B cell (primary cell): ENCODE data around the gene HTR1B. TPM values are rescaled to one million over a fixed set of nuclear protein-coding genes. Genes with fewer than 3 reads are reported as not detected.

Source experiments
- ATAC-seq: fragments of 200-7000 bp; cut with Tn5 transposase; one replicate; pipeline ENCODE4 v1.10.0; 2021; ENCODE audit warnings: low read depth, mild to moderate bottlenecking, moderate number of reproducible peaks, moderate library complexity
- CTCF ChIA-PET: fragments of 350-600 bp; sonication (Branson Sonifier 250); formaldehyde crosslinking; loops from one replicate; lab custom pipeline; 2021; ENCODE audit warnings: antibody characterized with exemption, inconsistent platforms; lab: Charles Lee
- POLR2A ChIA-PET: fragments of 350-600 bp; sonication (Branson Sonifier 250); formaldehyde crosslinking; loops from one replicate; lab custom pipeline; 2021; ENCODE audit warnings: antibody characterized with exemption; lab: Charles Lee
- DNase-seq: peaks from one replicate; pipeline ENCODE4 v3.0.0; 2013
- H2AFZ ChIP-seq: 2 replicates; pipeline ENCODE4 v1.6.1; 2012; ENCODE audit warnings: mild to moderate bottlenecking, low read depth, low read length; ENCODE audit not compliant: insufficient read depth, poor library complexity, severe bottlenecking
- H3K27ac ChIP-seq, 2 donors: 1 replicate in 1 of 2; 2 replicates in 1 of 2; pipeline ENCODE4 v1.5.1; 2012 to 2013; ENCODE audit warnings: low read length in 2 of 2, mild to moderate bottlenecking in 2 of 2, moderate library complexity in 1 of 2
- H3K27me3 ChIP-seq, 4 experiments: fragments of 200-600 bp in 1 of 4; sonication (generic) in 1 of 4; replicated peaks in 1 of 4; 1 replicate in 2 of 4; 2 replicates in 2 of 4; pipeline versions ENCODE4 v1.6.1 to v1.7.0; 2013 to 2016; ENCODE audit warnings: low read length in 3 of 4, mild to moderate bottlenecking in 2 of 4, mixed read lengths in 1 of 4, moderate library complexity in 1 of 4; ENCODE audit not compliant: insufficient read depth in 4 of 4, control insufficient read depth in 3 of 4; ENCODE audit errors: control extremely low read depth in 1 of 4
- H3K36me3 ChIP-seq, 2 experiments: replicated peaks in 1 of 2; 1 replicate in 1 of 2; 2 replicates in 1 of 2; pipeline versions ENCODE4 v1.6.1 to v1.7.1; 2013; ENCODE audit warnings: low read length in 1 of 2; ENCODE audit not compliant: insufficient read depth in 2 of 2, control insufficient read depth in 1 of 2; ENCODE audit errors: control extremely low read depth in 1 of 2, extremely low read depth in 1 of 2
- H3K4me1 ChIP-seq, 2 donors: fragments of 200-600 bp in 1 of 2; sonication (generic) in 1 of 2; 1 replicate in 1 of 2; 2 replicates in 1 of 2; pipeline versions ENCODE4 v1.5.1 to v1.6.1; 2013 to 2017; ENCODE audit warnings: low read length in 2 of 2; ENCODE audit not compliant: control insufficient read depth in 2 of 2, insufficient read depth in 2 of 2
- H3K4me2 ChIP-seq: replicated peaks from 2 replicates; pipeline ENCODE3; 2012; ENCODE audit warnings: mild to moderate bottlenecking, low read depth, low read length; ENCODE audit not compliant: poor library complexity, severe bottlenecking
- H3K4me3 ChIP-seq, 5 experiments: fragments of 200-600 bp in 1 of 5; sonication (generic) in 1 of 5; 1 replicate in 3 of 5; 2 replicates in 2 of 5; pipeline versions ENCODE4 v1.5.1 to v1.7.0; 2011 to 2016; ENCODE audit warnings: low read length in 4 of 5, mild to moderate bottlenecking in 4 of 5, low read depth in 2 of 5, control low read depth in 1 of 5, moderate library complexity in 1 of 5; ENCODE audit not compliant: insufficient read depth in 1 of 5; ENCODE audit errors: control extremely low read depth in 1 of 5, extremely low read depth in 1 of 5
- H3K79me2 ChIP-seq: fragments of 200-600 bp; sonication (generic); one replicate; pipeline ENCODE4 v1.6.0; 2016; ENCODE audit warnings: low read length; ENCODE audit not compliant: control insufficient read depth, insufficient read depth
- H3K9ac ChIP-seq: fragments of 200-600 bp; sonication (generic); 2 replicates; pipeline ENCODE4 v1.6.1; 2017; ENCODE audit warnings: mild to moderate bottlenecking, low read length, moderate library complexity
- H3K9me3 ChIP-seq, 3 donors: one replicate each; pipeline versions ENCODE4 v1.6.1 to v1.7.1; 2013; ENCODE audit warnings: low read length in 2 of 3; ENCODE audit not compliant: control insufficient read depth in 2 of 3, insufficient read depth in 1 of 3; ENCODE audit errors: control extremely low read depth in 1 of 3
- H4K20me1 ChIP-seq: 2 replicates; pipeline ENCODE4 v1.6.0; 2012; ENCODE audit warnings: mild to moderate bottlenecking, low read length; ENCODE audit not compliant: insufficient read depth, control insufficient read depth, poor library complexity, severe bottlenecking
- H3K27ac Mint-ChIP-seq: one replicate; pipeline ENCODE4 v1.8.0; 2021; ENCODE audit warnings: mixed read lengths
- H3K27me3 Mint-ChIP-seq: one replicate; pipeline ENCODE4 v1.8.0; 2021; ENCODE audit warnings: mixed read lengths
- H3K4me1 Mint-ChIP-seq: one replicate; pipeline ENCODE4 v1.8.0; 2021; ENCODE audit warnings: mixed read lengths
- H3K4me3 Mint-ChIP-seq: one replicate; pipeline ENCODE4 v1.8.0; 2021; ENCODE audit warnings: mixed read lengths
- H3K9me3 Mint-ChIP-seq: one replicate; pipeline ENCODE4 v1.8.0; 2022; ENCODE audit warnings: mixed read lengths; ENCODE audit not compliant: insufficient read depth
- CTCF ChIP-seq: fragments of 200-600 bp; IDR thresholded peaks from one replicate; pipeline ENCODE4 v1.8.0; 2022; ENCODE audit warnings: antibody characterized with exemption, mild to moderate bottlenecking
- EZH2 ChIP-seq: IDR thresholded peaks from 2 replicates; pipeline ENCODE4 v1.6.1; 2012; ENCODE audit warnings: borderline replicate concordance, low read depth, mild to moderate bottlenecking, moderate library complexity, low read length; ENCODE audit not compliant: insufficient read depth, poor library complexity, severe bottlenecking
- WGBS: methylation state at CpG from one replicate; pipeline ENCODE4 v1.1.5; 2013; ENCODE audit warnings: missing lambda C conversion rate; ENCODE audit not compliant: insufficient coverage; 5-methylcytosine and 5-hydroxymethylcytosine counted together
- intact Hi-C: fragments of 100-400 bp; cut with micrococcal nuclease; formaldehyde crosslinking; loops from one replicate; pipeline ENCODE4 v1.10.0; 2022
- polyA plus RNA-seq: library from polyadenylated mRNA; depleted of rRNA; stranded (reverse); fragments of >200 nt; gene quantifications from 2 replicates; pipeline ENCODE4 v1.2.3, GENCODE V29; 2012
- total RNA-seq, 2 donors: library from RNA; stranded (reverse); fragments of 120-200 nt in 1 of 2; gene quantifications; 1 replicate in 1 of 2; 2 replicates in 1 of 2; pipeline versions ENCODE4 v1.2.3 to v1.2.4, GENCODE V29; 2013 to 2022

The HTR1B gene
- total and polyA plus RNA-seq, 2 donors (not counting 1 experiment from before 2014, with no cell fraction given), result 0.04 TPM; not detected in 1

DNA sequence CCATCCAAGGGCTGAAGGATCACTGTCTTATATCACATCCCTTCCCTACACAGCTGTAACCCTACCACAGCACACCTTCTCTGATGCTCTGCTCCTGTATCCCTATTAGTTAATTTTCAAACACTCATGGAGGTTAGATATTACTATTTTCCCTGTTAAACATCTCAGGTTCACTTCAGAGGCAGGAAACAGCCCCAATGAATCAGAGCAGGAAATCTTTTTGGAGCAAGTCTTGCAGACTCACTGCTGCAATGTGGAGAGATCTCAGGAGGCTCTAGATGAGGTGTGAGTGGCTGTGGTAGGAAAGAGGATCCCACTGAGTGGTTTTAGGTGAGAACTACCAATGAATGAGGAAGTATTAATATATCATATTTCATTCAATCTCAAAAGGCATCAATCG, 19.7 kb upstream of the HTR1B start:
- H3K4me3 Mint-ChIP-seq, result no peak overlapping the region
- no peak overlapping the region for H3K27ac ChIP-seq
- H4K20me1 ChIP-seq, result no peaks in the 10 kb centered on the region
- ChIA-PET POLR2A (no interaction called here), CTCF (no interaction called here)
- TF ChIP-seq CTCF (no peak), EZH2 (no peak)
- H3K9ac ChIP-seq, result no peak overlapping the region
- H3K4me2 ChIP-seq, result no peak overlapping the region
- H2AFZ ChIP-seq, result no peak overlapping the region
- no CpG with 5 or more reads among the region's 1 CpG for WGBS
- no peak for DNase-seq
- H3K4me1 Mint-ChIP-seq, result no peaks in the 10 kb centered on the region
- intact Hi-C loops, result no loop called here
- no peak for ATAC-seq
- H3K27me3 Mint-ChIP-seq, result no peaks in the 10 kb centered on the region
- H3K27ac Mint-ChIP-seq, result no peak overlapping the region
- H3K27me3 ChIP-seq, result no peaks in the 10 kb centered on the region
- no peak overlapping the region for H3K4me3 ChIP-seq
- H3K9me3 ChIP-seq, result no peaks in the 10 kb centered on the region
- no peaks in the 10 kb centered on the region for H3K9me3 Mint-ChIP-seq
- H3K36me3 ChIP-seq, result no peaks in the 10 kb centered on the region
- H3K4me1 ChIP-seq, result no peaks in the 10 kb centered on the region
- H3K79me2 ChIP-seq, result no peaks in the 10 kb centered on the region

GRCh38 chr6:77474973-77475372, 11.7 kb upstream of the HTR1B start:
- no peak overlapping the region for H3K27ac Mint-ChIP-seq
- CTCF ChIA-PET, result no interaction called here
- no peak overlapping the region for H2AFZ ChIP-seq
- H3K9me3 Mint-ChIP-seq, result no peaks in the 10 kb centered on the region
- no peaks in the 10 kb centered on the region for H3K79me2 ChIP-seq
- TF ChIP-seq EZH2, result no peak
- no peak for TF ChIP-seq CTCF
- H3K9ac ChIP-seq, result no peak overlapping the region
- no peak overlapping the region for H3K4me3 Mint-ChIP-seq
- DNase-seq (no peak), ATAC-seq (no peak)
- intact Hi-C loops, result no loop called here
- 91% methylated on average over 7 of the region's 10 CpGs for WGBS
- no peak overlapping the region for H3K27ac ChIP-seq
- peaks cover 6% of the 10 kb centered on the region for H3K4me1 Mint-ChIP-seq
- no peaks in the 10 kb centered on the region for H3K27me3 Mint-ChIP-seq
- no peaks in the 10 kb centered on the region for H4K20me1 ChIP-seq
- no peaks in the 10 kb centered on the region for H3K9me3 ChIP-seq
- no peaks in the 10 kb centered on the region for H3K27me3 ChIP-seq
- H3K4me2 ChIP-seq, result no peak overlapping the region
- H3K36me3 ChIP-seq, result no peaks in the 10 kb centered on the region
- POLR2A ChIA-PET, result no interaction called here
- H3K4me3 ChIP-seq, result no peak overlapping the region
- peaks cover 0 to 3% of the 10 kb centered on the region in 2 donors for H3K4me1 ChIP-seq
